Activated CD4-positive, alpha-beta T cell treated with anti-CD3 and anti-CD28 coated beads, Interleukin-10, Interleukin-2, amounts not matched to agents 100 ng/mL and 50 ng/mL, durations not matched to agents 16 hours and 8 hours (primary cell): Measurements from ENCODE around the gene SUGCT.

Experiments
- DNase-seq: peaks from one replicate; pipeline ENCODE4 v3.0.0-alpha.2; 2020

SUGCT gene

GRCh38 chr7:40753455-40753854 is 618.6 kb downstream of the SUGCT start:
- DNase-seq, result no peak

- no peak for DNase-seq
Observed at GRCh38 chr7:40755438-40755837, 620.6 kb downstream of the SUGCT start.

- no peak for DNase-seq
Observed at GRCh38 chr7:40757109-40757508, 622.3 kb downstream of the SUGCT start.

- DNase-seq, result no peak
Observed at GRCh38 chr7:40758590-40758989, 623.8 kb downstream of the SUGCT start.

- DNase-seq, result no peak
Observed at GRCh38 chr7:40760293-40760964, 625.6 kb downstream of the SUGCT start.

GRCh38 chr7:40760987-40761386 is 626.2 kb downstream of the SUGCT start:
- no peak for DNase-seq

GRCh38 chr7:40761762-40762560 is 627.2 kb downstream of the SUGCT start:
- no peak for DNase-seq

GRCh38 chr7:40763319-40764287 is 628.8 kb downstream of the SUGCT start:
- DNase-seq, result no peak

- no peak for DNase-seq
Observed at GRCh38 chr7:40765639-40766038, 630.8 kb downstream of the SUGCT start.

- DNase-seq, result no peak
Observed at GRCh38 chr7:40772096-40772495, 637.3 kb downstream of the SUGCT start.

GRCh38 chr7:40773656-40774055 is 638.9 kb downstream of the SUGCT start:
- DNase-seq, result no peak

GRCh38 chr7:40775877-40776276 is 641.1 kb downstream of the SUGCT start:
- DNase-seq, result no peak

- DNase-seq, result peak; percentile 1
Observed at GRCh38 chr7:40777730-40778312, 643.0 kb downstream of the SUGCT start.

GRCh38 chr7:40780460-40780859 is 645.7 kb downstream of the SUGCT start:
- DNase-seq, result no peak

GRCh38 chr7:40782836-40783235 is 648.0 kb downstream of the SUGCT start:
- no peak for DNase-seq

GRCh38 chr7:40784176-40784575 is 649.4 kb downstream of the SUGCT start:
- DNase-seq, result no peak

GRCh38 chr7:40786909-40787308 is 652.1 kb downstream of the SUGCT start:
- no peak for DNase-seq

GRCh38 chr7:40793132-40793531 is 658.3 kb downstream of the SUGCT start:
- DNase-seq, result no peak

- DNase-seq, result no peak
Observed at GRCh38 chr7:40795607-40796006, 660.8 kb downstream of the SUGCT start.

GRCh38 chr7:40796723-40797122 is 661.9 kb downstream of the SUGCT start:
- DNase-seq, result no peak

GRCh38 chr7:40798613-40799012 is 663.8 kb downstream of the SUGCT start:
- DNase-seq, result no peak

- DNase-seq, result no peak
Observed at GRCh38 chr7:40799493-40800403, 664.9 kb downstream of the SUGCT start.
